ENCODE results near the gene MYO10.
"Not testable (repeated sequence)": the region's sequence is repeated elsewhere in the genome, so short reads cannot be mapped to it uniquely, and the experiment has no call there.

DNA sequence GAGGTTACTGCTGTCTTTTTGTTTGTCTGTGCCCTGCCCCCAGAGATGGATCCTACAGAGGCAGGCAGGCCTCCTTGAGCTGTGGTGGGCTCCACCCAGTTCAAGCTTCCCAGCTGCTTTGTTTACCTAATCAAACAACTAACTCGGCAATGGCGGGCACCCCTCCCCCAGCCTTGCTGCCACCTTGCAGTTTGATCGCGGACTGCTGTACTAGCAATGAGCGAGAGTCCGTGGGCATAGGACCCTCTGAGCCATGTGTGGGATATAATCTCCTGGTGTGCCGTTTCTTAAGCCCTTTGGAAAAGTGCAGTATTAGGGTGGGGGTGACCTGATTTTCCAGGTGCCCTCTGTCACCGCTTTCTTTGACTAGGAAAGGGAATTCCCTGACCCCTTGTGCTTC is 287.3 kb downstream of the MYO10 start:
- TF ChIP-seq, protein P1, sequence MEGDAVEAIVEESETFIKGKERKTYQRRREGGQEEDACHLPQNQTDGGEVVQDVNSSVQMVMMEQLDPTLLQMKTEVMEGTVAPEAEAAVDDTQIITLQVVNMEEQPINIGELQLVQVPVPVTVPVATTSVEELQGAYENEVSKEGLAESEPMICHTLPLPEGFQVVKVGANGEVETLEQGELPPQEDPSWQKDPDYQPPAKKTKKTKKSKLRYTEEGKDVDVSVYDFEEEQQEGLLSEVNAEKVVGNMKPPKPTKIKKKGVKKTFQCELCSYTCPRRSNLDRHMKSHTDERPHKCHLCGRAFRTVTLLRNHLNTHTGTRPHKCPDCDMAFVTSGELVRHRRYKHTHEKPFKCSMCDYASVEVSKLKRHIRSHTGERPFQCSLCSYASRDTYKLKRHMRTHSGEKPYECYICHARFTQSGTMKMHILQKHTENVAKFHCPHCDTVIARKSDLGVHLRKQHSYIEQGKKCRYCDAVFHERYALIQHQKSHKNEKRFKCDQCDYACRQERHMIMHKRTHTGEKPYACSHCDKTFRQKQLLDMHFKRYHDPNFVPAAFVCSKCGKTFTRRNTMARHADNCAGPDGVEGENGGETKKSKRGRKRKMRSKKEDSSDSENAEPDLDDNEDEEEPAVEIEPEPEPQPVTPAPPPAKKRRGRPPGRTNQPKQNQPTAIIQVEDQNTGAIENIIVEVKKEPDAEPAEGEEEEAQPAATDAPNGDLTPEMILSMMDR (IDR thresholded peaks at IDR 0.05; ENCODE audit: insufficient read depth, low read depth, low read length), result not testable (repeated sequence)
- not testable (repeated sequence) for TF ChIP-seq EZH2 (IDR thresholded peaks at IDR 0.05; ENCODE audit: insufficient read depth, low read length)
